Ovary (tissue), 3 donors: ENCODE results near the gene GYS1.

Experiments
- CTCF ChIP-seq, 3 donors: fragments of 450-650 bp in 2 of 3; fragments of 200-600 bp in 1 of 3; IDR thresholded peaks; one replicate each; pipeline versions ENCODE4 v1.5.1 to v1.8.0; 2016 to 2022; ENCODE audit warnings: antibody characterized with exemption in 3 of 3, mild to moderate bottlenecking in 1 of 3
- POLR2A ChIP-seq: fragments of 450-650 bp; IDR thresholded peaks from one replicate; pipeline ENCODE4 v1.6.1; 2017; ENCODE audit warnings: antibody characterized with exemption, mild to moderate bottlenecking, moderate library complexity
- donor health status: DM: no; HTN: no; CAD: no.

- TF ChIP-seq CTCF (IDR thresholded peaks at IDR 0.05) (no peak), POLR2A (no peak)
Measured at GRCh38 chr19:48989701-48990291, 3.3 kb downstream of the GYS1 start.
